Tongue (tissue), 2 donors: ENCODE results near the gene SMC6. TPM values are rescaled to one million over a fixed set of nuclear protein-coding genes. Genes with fewer than 3 reads are reported as not detected.

Experiments used
- DNase-seq: peaks from one replicate; pipeline ENCODE4 v3.0.0-alpha.2; 2015
- total RNA-seq: library from RNA; depleted of rRNA; stranded (reverse); fragments of >200 nt; gene quantifications from one replicate; pipeline ENCODE4 v1.2.3, GENCODE V29; 2014

SMC6 gene
- total RNA-seq, 1 donor from 2014 or later = 43.8 TPM

GRCh38 chr2:17615728-17616351, 137.8 kb downstream of the SMC6 start:
- peak; percentile 44 for DNase-seq

GRCh38 chr2:17615147-17615546, 138.5 kb downstream of the SMC6 start:
- DNase-seq = no peak

DNA sequence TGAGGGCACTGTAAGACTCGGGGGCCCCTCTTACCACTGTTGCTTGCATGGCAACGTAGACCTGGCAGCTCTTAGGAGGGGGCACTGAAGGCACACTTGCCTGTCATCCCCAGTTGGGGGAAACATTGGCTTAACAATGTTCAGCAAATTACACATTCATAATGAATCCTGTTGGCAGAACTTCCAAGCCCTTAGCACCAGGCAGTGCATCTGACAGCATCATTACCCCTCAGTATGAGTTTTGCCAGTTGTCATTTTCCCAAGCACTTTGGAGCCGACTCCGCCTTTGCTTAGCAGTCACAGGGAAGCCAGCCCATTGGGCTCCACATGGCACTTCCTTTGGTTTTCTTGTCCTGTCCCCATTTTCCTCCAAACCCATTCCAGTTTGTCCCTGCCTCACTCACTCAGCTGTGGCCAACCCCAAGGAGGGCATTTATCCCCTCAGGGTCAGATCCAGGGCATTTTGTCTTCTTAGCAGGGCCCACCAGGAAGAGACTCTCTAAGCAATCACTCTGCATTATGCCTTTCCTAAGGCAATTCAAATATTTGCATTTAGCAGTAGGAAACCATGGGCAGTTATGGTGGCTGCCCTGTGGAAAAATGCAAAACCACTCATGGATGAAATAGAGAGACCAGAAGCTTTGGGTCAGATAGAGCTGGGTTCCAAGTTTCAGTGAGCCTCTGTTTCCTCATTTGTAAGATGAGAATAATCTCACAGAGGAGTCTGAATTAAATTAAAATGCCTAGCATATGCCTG, 139.3 kb downstream of the SMC6 start:
- DNase-seq = no peak

Other genes starting within 250 kb of the SMC6 start
- gene RAD51AP2, start 235.4 kb downstream of the SMC6 start, total RNA-seq = 0.10 TPM
- gene VSNL1, start 213.1 kb downstream of the SMC6 start, total RNA-seq = 20.6 TPM
- gene GEN1, start 328 bp upstream of the SMC6 start, total RNA-seq = 13.4 TPM
- not detected for gene MSGN1, start 62.6 kb upstream of the SMC6 start, total RNA-seq
- gene KCNS3, start 124.9 kb upstream of the SMC6 start, total RNA-seq = 46.3 TPM